Skeletal muscle satellite cell (primary cell): ENCODE measurements around the gene DNTT.

ENCODE experiments used
- H3K27me3 ChIP-seq: 2 replicates; pipeline ENCODE4 v1.7.0; 2013; ENCODE audit warnings: low read length; ENCODE audit not compliant: control insufficient read depth, insufficient read depth
- H3K36me3 ChIP-seq: 2 replicates; pipeline ENCODE4 v1.7.0; 2013; ENCODE audit warnings: mild to moderate bottlenecking, control low read depth, low read length; ENCODE audit not compliant: insufficient read depth
- H3K4me1 ChIP-seq: 2 replicates; pipeline ENCODE4 v1.7.0; 2013; ENCODE audit warnings: low read length; ENCODE audit not compliant: control insufficient read depth, insufficient read depth
- H3K4me2 ChIP-seq: 2 replicates; pipeline ENCODE4 v1.7.0; 2013; ENCODE audit warnings: mild to moderate bottlenecking, low read length
- H3K4me3 ChIP-seq: 2 replicates; pipeline ENCODE4 v1.7.0; 2013; ENCODE audit warnings: low read length
- H3K9ac ChIP-seq: 2 replicates; pipeline ENCODE4 v1.7.0; 2013; ENCODE audit warnings: mild to moderate bottlenecking, low read depth, low read length, moderate library complexity
- H3K9me3 ChIP-seq: replicated peaks from 2 replicates; pipeline ENCODE4 v1.7.0; 2013; ENCODE audit warnings: mild to moderate bottlenecking, control low read depth, low read length

The DNTT gene

DNA sequence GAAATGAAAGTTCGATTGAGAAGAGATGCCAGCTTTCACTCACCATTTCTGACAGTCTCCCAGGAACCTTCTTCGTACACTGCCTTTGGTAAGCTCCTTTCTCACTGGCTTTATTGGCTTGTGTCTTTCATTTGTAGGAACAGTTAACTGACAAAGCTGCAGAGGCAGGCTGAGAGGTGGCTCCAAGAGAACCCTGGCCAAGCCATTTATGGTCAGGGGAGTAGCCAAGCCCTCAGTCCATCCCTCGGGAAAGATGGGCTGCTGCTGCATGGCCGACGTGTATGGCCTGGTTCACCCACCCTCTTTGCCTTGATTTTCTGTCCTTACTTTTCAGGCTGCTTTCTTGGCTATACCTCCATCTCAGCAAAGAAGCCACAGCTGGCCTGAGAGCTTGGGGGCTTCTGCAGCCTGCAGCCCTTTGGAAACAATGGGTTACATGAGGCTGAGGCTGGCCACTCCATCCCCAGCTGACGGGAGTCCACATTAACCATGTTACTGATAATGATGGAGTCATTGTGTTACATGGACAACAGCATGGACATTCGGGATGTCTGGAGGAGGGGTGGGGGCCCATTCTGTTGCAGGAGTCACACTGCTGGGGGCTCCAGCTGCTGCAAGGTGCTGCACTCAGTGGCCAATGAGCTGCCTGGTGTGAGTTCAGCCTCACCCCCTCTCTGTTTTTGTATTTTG lies 54.8 kb downstream of the DNTT start, which contains the start of gene OPALIN:
Gene OPALIN, minus strand, starts transcription at position 152 of the 690 bp plus-strand sequence. Its CDS starts 106 bp downstream, at position 46.
- H3K4me3 ChIP-seq = no peak within 1 kb of the TSS
- no peak within 1 kb of the TSS for H3K4me2 ChIP-seq
- H3K9ac ChIP-seq = no peak within 1 kb of the TSS
- H3K9me3 ChIP-seq = no peaks in the 10 kb centered on the region
- peaks cover 33% of the 10 kb centered on the region for H3K27me3 ChIP-seq
- no peaks in the 10 kb centered on the region for H3K36me3 ChIP-seq
- no peaks in the 10 kb centered on the region for H3K4me1 ChIP-seq

DNA sequence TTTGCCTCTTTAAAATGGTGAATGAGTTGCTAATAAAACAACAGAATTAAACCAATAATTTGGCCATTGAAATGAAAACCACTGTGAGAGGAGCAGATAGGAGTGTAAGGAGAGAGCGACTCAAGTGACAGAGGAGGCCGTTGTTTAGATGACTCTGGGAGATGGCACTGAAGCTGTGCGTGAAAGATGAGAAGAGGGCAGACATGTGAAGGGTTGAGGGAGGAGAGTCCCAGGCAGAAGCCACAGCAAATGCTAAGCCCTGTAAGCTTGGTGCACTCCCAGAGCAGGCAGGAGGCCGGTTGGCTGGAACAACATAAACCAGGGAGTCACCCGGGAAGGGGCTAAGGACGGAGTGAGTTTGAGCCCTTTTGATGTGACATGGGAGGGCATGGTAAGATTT lies 55.4 kb downstream of the DNTT start:
- H3K9ac ChIP-seq = no peak overlapping the region
- no peak overlapping the region for H3K4me3 ChIP-seq
- no peak overlapping the region for H3K4me2 ChIP-seq
- no peaks in the 10 kb centered on the region for H3K4me1 ChIP-seq
- H3K27me3 ChIP-seq = peaks cover 33% of the 10 kb centered on the region
- H3K9me3 ChIP-seq = no peaks in the 10 kb centered on the region
- H3K36me3 ChIP-seq = no peaks in the 10 kb centered on the region

DNA sequence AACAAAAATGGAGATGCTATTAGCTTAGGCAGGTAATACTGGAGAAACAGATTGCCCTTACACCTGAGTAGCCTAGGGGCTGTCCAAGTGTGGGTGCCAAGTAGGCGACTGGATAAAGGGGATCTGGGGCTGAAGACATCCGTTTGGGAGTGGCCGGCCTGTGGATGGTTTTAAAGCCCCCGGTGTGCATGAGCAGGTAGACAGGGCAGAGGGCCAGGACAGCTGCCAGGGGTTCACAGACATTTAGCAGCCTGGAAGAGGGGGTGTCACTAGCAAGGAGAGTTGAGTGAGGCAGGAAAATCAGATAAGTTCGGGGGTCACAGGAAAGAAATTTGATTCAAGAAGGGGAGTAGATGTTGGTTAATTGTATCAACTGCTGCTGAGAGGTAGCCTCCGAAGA lies 56.1 kb downstream of the DNTT start:
- Histone ChIP-seq H3K4me3 (no peak overlapping the region), H3K9me3 (no peaks in the 10 kb centered on the region), H3K4me2 (no peak overlapping the region), H3K4me1 (no peaks in the 10 kb centered on the region), H3K36me3 (no peaks in the 10 kb centered on the region), H3K9ac (no peak overlapping the region), H3K27me3 (peaks cover 33% of the 10 kb centered on the region)

DNA sequence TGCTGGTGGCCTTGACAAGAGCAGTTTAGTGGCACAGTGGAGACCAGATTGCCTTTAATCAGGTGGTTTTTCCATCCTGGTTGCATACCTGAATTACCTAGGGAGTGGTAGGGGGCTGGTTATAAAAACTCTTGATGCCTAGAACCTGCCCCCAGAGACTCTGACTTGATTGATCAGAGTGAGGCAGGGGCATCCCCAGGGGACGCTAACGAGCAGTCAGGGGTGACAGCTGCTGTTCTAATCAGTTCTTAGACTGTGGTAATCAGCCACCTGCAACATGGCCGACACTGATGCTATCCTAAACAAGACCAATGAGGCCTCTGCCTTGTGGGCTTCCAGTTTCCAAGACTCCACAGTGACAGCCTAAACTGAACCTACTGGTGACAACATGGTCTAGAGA lies 56.5 kb downstream of the DNTT start:
- Histone ChIP-seq H3K4me1 (no peaks in the 10 kb centered on the region), H3K36me3 (no peaks in the 10 kb centered on the region)

DNA sequence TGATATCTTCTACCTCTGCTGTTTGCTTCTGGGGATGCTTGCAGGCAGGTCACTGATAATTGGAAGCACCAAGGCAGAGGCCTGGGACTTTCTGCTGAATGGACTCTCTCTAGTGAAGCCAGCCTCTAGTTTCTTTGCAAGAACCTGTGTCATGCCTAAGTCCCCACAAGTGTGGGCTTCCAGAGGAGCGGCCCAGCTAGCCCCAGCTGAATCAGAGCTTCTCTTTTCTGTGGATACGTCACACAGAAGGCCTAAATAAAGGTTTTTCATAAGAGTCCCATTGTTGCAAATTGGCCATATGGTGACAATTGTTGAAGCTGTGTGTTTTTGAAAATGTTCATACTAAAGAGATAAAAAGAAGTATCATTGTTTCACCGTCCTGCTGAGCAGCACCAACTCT lies 61.3 kb downstream of the DNTT start:
- Histone ChIP-seq H3K9ac (no peak overlapping the region), H3K4me2 (no peak overlapping the region), H3K4me3 (no peak overlapping the region), H3K27me3 (peaks cover 14% of the 10 kb centered on the region), H3K36me3 (no peaks in the 10 kb centered on the region), H3K9me3 (no peaks in the 10 kb centered on the region), H3K4me1 (peaks cover 8% of the 10 kb centered on the region)

More for the DNA sequence above, 56.5 kb downstream of the DNTT start:
- H3K9me3 ChIP-seq = no peaks in the 10 kb centered on the region
- no peak overlapping the region for H3K4me2 ChIP-seq
- H3K9ac ChIP-seq = no peak overlapping the region
- peaks cover 33% of the 10 kb centered on the region for H3K27me3 ChIP-seq
- no peak overlapping the region for H3K4me3 ChIP-seq

DNA sequence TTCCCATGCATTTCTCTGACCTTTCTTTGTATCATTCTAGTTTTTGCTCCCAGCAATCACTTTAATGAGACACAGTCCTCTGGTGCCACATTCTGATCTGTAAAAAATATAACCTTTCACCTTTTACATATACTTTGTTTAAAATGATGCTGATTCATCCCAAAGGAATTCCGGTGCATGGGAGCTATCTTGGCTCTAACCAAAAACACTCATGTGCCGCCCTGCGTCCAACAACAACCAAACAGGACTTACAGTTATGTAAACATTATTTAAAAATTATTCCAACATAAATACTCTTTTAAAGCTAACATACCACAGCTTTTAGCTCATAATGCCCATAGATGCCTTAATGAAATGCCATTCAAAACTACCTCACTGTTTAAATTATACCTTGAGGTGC lies 62.3 kb downstream of the DNTT start:
- H3K9ac ChIP-seq = no peak overlapping the region
- no peaks in the 10 kb centered on the region for H3K9me3 ChIP-seq
- H3K4me2 ChIP-seq = no peak overlapping the region
- no peak overlapping the region for H3K4me3 ChIP-seq
- no peaks in the 10 kb centered on the region for H3K36me3 ChIP-seq
- peaks cover 10% of the 10 kb centered on the region for H3K27me3 ChIP-seq
- H3K4me1 ChIP-seq = peaks cover 8% of the 10 kb centered on the region

DNA sequence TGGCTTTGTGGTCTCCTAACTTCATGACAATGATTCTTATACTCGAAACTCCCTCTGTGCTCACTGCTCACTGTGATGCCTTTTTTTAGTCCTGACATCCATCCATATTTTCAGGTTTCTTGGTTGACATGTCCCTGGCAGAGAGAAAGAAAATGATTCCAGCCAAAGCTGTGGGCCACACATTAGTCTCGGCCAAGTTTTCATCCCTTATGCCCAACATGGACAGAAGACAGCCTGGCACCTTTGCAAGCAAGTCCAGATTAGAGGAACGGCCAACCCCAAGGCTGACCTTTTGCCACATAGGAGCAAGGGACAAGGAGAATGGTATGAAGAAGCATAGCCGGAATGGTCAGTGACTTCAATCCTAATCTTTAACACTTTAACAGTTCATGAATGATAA lies 63.2 kb downstream of the DNTT start:
- Histone ChIP-seq H3K36me3 (no peaks in the 10 kb centered on the region), H3K4me3 (no peak overlapping the region), H3K4me1 (peaks cover 8% of the 10 kb centered on the region), H3K27me3 (peaks cover 10% of the 10 kb centered on the region), H3K9me3 (no peaks in the 10 kb centered on the region), H3K4me2 (no peak overlapping the region), H3K9ac (no peak overlapping the region)

DNA sequence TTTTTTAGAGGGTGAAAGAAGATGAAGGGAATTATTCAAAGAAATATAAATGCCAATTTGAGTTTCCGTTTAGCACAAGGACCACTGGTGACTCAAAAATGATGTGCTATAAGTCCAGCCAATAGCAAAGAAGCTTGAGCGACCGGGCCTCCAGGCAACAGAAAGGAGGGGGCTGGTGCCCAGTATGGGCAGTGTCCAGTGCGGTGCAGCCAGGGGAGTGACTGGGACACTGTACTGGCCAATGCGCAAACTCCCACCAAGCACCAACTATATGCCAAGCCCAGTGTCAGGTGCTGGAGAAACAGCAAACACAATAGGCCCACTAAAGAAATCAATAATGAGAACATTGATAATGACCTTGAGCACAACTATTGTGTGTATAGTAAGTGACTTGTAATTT lies 64.7 kb downstream of the DNTT start:
- Histone ChIP-seq H3K4me2 (no peak overlapping the region), H3K27me3 (peaks cover 11% of the 10 kb centered on the region), H3K4me3 (no peak overlapping the region), H3K9ac (no peak overlapping the region), H3K4me1 (peaks cover 8% of the 10 kb centered on the region), H3K9me3 (no peaks in the 10 kb centered on the region), H3K36me3 (no peaks in the 10 kb centered on the region)

DNA sequence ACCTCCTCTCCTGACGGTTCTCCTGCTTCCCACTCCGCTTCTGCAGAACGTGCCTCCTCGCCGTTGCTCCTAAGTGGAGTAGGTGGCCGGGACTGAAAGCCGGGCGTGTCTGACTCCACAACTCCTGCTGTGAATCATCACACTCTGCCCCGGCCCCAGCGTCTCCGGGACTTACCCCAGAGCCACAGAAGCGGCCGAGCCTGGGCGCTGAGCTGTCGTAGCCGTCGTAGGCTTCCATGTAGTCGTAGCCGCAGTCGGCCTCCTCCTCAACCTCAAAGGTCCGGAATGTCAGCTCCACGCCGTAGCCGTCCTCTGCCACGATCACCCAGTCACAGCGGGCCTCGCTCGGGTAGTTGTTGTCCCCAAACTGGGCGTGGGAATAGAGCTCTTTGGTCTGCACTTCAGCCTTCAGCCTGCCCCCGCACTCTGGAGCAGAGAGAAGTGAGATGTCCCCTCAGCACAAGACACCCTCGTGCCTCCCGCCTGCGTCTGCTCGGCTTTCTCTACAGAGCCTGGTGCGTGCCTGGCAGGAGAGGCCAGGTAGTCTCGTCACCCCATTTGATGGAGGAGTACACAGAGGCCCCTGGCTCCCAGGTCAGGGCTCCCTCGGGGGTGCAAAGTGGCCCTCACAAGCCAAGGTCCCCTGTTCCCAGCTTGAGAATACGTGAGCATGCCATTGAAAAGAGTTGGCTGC lies 65.8 kb downstream of the DNTT start:
- Histone ChIP-seq H3K36me3 (no peaks in the 10 kb centered on the region), H3K4me1 (peaks cover 10% of the 10 kb centered on the region), H3K4me2 (no peak overlapping the region), H3K27me3 (peaks cover 18% of the 10 kb centered on the region), H3K9me3 (no peaks in the 10 kb centered on the region), H3K4me3 (no peak overlapping the region), H3K9ac (no peak overlapping the region)

DNA sequence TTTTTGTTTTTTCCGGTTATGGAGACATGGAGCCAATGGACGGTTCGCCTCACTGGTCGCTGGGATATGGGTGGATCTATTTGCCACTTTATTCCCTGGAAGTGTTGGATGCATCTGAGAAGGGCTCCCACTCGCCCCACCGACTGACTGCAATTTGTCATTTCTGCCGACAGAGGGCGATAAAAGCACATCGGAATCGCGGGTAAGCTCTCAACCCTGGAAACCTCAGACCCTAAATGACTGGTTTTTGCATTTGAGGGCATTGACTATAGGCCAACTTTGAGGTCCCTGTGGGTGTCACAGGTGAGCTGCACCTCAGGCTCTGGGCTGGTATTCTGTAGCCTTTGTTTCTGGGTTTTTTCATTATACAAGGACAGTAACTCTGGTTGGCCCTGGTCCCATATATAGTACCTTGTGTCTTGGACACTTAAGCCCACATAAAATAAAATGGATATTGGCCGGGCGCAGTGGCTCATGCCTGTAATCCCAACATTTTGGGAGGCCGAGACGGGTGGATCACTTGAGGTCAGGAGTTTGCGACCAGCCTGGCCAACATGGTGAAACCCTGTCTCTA lies 66.4 kb downstream of the DNTT start:
- Histone ChIP-seq H3K9ac (no peak overlapping the region), H3K4me1 (peaks cover 12% of the 10 kb centered on the region), H3K9me3 (no peaks in the 10 kb centered on the region), H3K4me3 (no peak overlapping the region), H3K36me3 (no peaks in the 10 kb centered on the region), H3K4me2 (no peak overlapping the region), H3K27me3 (peaks cover 18% of the 10 kb centered on the region)

DNA sequence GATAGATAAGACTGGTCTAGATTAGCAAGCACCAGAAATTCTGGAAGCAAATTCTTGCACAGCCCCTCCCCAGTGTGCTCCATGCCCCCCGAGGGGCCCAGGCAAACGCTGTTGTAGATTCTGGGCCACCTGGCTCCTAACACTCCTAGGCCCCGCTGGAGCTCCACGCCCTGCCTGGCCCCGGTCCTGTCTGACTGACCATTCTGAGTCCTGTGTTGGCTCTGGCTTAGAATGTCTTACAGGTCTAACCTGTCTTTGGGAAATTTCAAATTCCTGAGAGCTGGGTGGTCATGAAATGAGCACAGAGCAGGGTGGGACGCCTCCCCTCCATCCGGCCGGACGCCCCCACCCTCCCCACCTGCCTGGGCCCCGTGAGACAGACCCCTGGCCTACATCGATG lies 67.1 kb downstream of the DNTT start:
- Histone ChIP-seq H3K36me3 (no peaks in the 10 kb centered on the region), H3K9me3 (no peaks in the 10 kb centered on the region), H3K9ac (no peak overlapping the region), H3K4me2 (no peak overlapping the region), H3K4me3 (no peak overlapping the region), H3K4me1 (peaks cover 10% of the 10 kb centered on the region), H3K27me3 (peaks cover 19% of the 10 kb centered on the region)
